NCI-H226 (cell line): ENCODE measurements around the gene WNT3A.
A peak's percentile ranks its signal among the peaks of the same experiment; 100 is the strongest.

Source experiments
- DNase-seq: peaks from one replicate; pipeline ENCODE4 v3.0.0-alpha.2; 2015

WNT3A gene

GRCh38 chr1:228088586-228089498, 82.0 kb downstream of the WNT3A start:
- DNase-seq: no peak

DNA sequence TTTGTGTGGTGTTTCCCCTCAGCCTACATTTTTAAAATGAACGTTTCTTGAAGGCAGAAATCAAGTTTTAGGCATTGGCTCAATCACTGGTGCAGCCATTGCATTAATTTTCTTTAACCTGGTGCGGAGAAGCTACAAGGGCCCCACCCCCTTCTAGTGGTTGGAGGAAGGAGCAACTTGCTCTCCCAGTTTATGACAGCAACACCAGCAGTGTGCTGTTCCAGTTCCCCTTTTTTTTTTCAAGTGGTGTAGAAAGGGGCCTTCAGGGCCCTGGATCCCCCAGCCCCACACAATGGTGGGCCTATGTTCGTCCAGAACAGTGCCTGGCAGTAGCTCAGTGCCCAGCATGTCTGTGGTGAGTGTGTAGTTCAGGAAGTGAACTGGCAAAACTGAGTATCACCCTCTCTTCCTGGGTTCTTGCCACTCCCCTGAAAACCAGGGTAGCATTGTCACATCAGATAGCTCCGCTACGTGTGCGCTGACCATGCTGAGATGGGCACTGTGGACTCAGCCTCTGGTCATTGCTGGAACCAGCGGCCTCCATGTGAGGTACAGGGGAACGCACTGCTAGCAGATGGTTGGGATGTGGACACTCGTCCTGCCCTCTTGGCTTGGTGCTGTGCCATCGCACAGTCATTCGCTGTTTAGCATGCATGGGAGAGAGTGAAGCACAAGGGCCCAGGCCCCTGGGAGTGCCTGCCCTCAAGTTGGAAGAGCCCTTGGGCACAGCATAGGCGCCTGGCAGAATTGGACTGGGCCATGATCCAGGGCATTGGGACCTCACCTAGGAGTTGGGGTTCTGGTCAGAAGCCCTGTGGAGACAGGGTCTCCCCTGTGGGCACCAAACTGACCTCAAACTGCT, 83.0 kb downstream of the WNT3A start:
- no peak for DNase-seq

GRCh38 chr1:228090613-228091081, 83.8 kb downstream of the WNT3A start:
- no peak for DNase-seq

DNA sequence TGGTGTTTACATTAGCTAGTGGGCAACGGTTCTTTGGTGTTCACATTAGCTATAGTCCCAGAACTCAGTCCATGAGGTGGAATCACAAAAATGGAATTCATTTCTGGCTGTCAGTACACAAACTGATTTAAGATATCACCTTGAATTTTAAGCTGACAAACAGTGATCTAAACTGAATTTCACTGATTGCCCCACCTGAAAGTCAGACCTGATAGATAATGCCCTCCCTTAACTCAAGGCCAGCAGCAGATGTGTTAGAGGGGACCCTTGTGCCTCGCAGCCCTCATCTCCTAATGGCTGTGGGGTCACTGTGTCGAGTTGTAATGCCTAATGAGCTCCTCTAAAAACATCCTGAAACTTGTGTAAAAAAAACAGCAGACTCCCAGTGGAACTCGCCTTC, 84.3 kb downstream of the WNT3A start:
- no peak for DNase-seq

GRCh38 chr1:228092342-228093049, 85.7 kb downstream of the WNT3A start:
- no peak for DNase-seq

GRCh38 chr1:228093050-228093906, 86.5 kb downstream of the WNT3A start:
- DNase-seq: no peak

- DNase-seq: no peak
Observed at GRCh38 chr1:228094432-228095016, 87.7 kb downstream of the WNT3A start.

- no peak for DNase-seq
Observed at GRCh38 chr1:228095161-228095560, 88.4 kb downstream of the WNT3A start.

DNA sequence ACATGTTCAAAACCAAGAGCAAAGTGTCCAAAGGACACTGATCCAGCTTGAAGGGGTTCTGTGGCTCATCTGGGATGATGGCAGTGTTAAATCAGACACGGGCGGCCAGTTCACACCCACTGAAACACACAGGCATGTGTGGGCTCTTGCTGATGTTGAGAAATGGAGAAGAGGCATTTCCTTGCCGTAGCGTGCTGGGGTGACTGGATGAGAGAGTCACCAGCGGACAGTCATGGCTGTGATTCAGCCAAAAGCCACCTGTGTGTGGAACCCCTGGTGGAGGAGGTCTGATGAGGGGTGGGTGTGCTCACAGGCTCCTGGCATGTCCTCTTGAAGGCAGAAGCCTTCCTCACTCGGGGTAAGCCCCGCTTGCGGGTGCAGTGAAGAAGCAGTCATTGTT, 89.1 kb downstream of the WNT3A start:
- DNase-seq: no peak

GRCh38 chr1:228096416-228097332, 89.9 kb downstream of the WNT3A start:
- no peak for DNase-seq

DNA sequence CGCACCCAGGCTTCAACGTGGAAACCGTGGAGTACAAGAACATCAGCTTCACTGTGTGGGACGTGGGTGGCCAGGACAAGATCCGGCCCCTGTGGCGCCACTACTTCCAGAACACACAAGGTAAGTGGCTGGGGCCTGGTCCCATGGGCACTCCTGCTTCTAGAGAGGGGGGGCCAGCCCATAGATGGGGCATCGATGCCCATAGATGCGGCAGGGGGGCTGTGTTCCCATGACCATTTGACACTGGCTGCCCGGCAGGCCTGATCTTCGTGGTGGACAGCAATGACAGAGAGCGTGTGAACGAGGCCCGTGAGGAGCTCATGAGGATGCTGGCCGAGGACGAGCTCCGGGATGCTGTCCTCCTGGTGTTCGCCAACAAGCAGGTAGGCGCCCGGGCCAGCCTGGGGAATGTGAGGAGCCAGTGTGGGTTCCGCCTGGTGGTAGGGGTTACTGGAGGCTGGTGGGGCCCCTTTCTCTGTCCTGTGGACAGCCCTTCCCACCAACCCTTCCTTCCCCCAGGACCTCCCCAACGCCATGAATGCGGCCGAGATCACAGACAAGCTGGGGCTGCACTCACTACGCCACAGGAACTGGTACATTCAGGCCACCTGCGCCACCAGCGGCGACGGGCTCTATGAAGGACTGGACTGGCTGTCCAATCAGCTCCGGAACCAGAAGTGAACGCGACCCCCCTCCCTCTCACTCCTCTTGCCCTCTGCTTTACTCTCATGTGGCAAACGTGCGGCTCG, 90.7 kb downstream of the WNT3A start:
- DNase-seq: no peak

- no peak for DNase-seq
Observed at GRCh38 chr1:228098323-228098931, 91.6 kb downstream of the WNT3A start.

- DNase-seq: no peak
Observed at GRCh38 chr1:228099331-228099732, 92.5 kb downstream of the WNT3A start.

- DNase-seq: no peak
Observed at GRCh38 chr1:228100822-228101613, 94.2 kb downstream of the WNT3A start.

DNA sequence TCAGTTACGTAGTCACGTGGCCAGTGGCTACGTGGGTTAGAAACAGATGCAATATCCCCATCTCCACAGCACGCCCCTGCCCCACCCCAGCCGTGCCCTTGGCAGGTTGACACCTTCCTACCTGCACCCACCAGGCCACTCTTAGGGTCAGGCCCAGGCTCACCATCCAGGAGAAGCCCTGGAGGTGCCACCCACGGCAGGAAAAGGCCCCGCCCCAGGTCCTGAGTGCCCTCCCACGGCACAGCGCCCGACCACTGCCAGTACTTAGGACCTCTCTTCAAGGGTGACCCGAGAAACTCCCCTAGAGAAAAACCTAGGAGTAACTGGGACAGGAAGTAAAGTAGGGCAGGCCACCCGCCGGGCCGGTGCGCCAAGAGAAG, 94.8 kb downstream of the WNT3A start:
- no peak for DNase-seq

DNA sequence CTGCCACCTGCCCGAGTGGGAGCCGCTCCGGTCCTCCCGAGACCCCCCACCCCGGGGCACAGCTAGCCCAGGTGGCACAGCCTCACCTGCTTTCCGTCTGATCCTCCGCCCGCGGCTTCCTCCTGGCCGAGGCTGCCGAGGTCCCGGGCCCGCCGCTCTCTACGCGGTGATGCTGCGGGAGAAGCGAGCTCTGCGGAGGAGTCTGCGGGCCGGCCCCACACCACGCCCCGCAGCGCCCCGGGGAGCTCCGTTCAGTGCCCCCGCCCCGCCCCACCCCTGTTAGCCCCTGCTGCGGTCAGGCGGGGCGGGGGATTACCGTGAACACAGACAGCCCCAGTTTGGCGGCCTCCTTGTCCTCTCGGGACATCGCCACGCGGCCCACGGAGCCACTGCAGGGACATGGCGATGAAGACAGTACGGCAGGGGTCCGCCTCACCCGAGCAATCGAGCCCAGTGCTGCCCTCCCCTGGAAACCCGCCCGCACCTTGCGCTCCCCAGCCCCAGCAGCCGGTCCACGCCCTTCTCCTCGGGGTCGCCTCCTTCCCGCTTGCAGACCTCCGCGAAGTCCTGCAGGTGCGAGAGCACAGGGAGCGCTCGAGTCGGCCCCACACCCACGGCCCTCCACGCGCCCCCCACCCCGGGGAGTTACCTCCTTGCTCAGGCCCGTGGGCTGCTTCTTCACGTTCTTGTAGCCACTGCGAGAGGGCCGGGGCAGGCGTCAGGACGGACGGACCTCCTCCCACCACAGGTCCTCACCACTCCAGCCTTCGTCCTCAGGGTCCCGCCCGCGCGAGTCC, 95.4 kb downstream of the WNT3A start:
- DNase-seq: no peak

GRCh38 chr1:228102791-228103620, 96.2 kb downstream of the WNT3A start, which contains the start of gene C1orf35:
C1orf35 (minus strand) TSS chr1:228103325; CDS start chr1:228103227, 98 bp downstream.
- DNase-seq: peak; percentile 68
